H9 (cell line): ENCODE data around the gene TLX2. TPM values are rescaled to one million over a fixed set of nuclear protein-coding genes. Genes with fewer than 3 reads are reported as not detected.

ENCODE experiments used
- DNase-seq: peaks from one replicate; pipeline ENCODE4 v3.0.0-alpha.2; 2017
- H2AFZ ChIP-seq: one replicate; pipeline ENCODE4 v1.6.1; 2013; ENCODE audit warnings: mild to moderate bottlenecking, low read length, control low read depth, moderate library complexity
- H2AK5ac ChIP-seq: 2 replicates; pipeline ENCODE4 v1.6.1; 2013; ENCODE audit warnings: low read length, control low read depth, mixed read lengths; ENCODE audit not compliant: insufficient read length
- H2BK120ac ChIP-seq: one replicate; pipeline ENCODE4 v1.6.1; 2013; ENCODE audit warnings: low read depth, mild to moderate bottlenecking, low read length, control low read depth, inconsistent platforms; ENCODE audit not compliant: poor library complexity, severe bottlenecking
- H2BK12ac ChIP-seq: 2 replicates; pipeline ENCODE4 v1.6.1; 2013; ENCODE audit warnings: low read length, control low read depth, mixed read lengths, low read depth; ENCODE audit not compliant: insufficient read length
- H2BK15ac ChIP-seq: 2 replicates; pipeline ENCODE4 v1.6.1; 2013; ENCODE audit warnings: low read depth, low read length, control low read depth
- H2BK20ac ChIP-seq: one replicate; pipeline ENCODE4 v1.6.1; 2013; ENCODE audit warnings: low read depth, mild to moderate bottlenecking, low read length, control low read depth, inconsistent platforms; ENCODE audit not compliant: poor library complexity, severe bottlenecking
- H2BK5ac ChIP-seq: 2 replicates; pipeline ENCODE4 v1.6.1; 2013; ENCODE audit warnings: low read length, control low read depth, mixed read lengths; ENCODE audit not compliant: insufficient read length
- H3K14ac ChIP-seq: 2 replicates; pipeline ENCODE4 v1.6.1; 2013; ENCODE audit warnings: low read length, control low read depth; ENCODE audit not compliant: insufficient read depth
- H3K18ac ChIP-seq: 2 replicates; pipeline ENCODE4 v1.6.1; 2013; ENCODE audit warnings: low read depth, mild to moderate bottlenecking, mixed read lengths, low read length, control low read depth; ENCODE audit not compliant: insufficient read length
- H3K23ac ChIP-seq: 2 replicates; pipeline ENCODE4 v1.6.1; 2013; ENCODE audit warnings: low read length, control low read depth, mixed read lengths, low read depth; ENCODE audit not compliant: insufficient read length
- H3K23me2 ChIP-seq: 2 replicates; pipeline ENCODE4 v1.6.1; 2013; ENCODE audit warnings: low read depth, mild to moderate bottlenecking, mixed read lengths, low read length, control low read depth; ENCODE audit not compliant: insufficient read length, poor library complexity, severe bottlenecking
- H3K27ac ChIP-seq: 2 replicates; pipeline ENCODE4 v1.5.1; 2013; ENCODE audit warnings: low read length, control low read depth, mixed read lengths, low read depth; ENCODE audit not compliant: insufficient read length
- H3K27me3 ChIP-seq: 2 replicates; pipeline ENCODE4 v1.6.1; 2013; ENCODE audit warnings: low read length, control low read depth, inconsistent platforms; ENCODE audit not compliant: insufficient read depth
- H3K4ac ChIP-seq: 2 replicates; pipeline ENCODE4 v1.6.1; 2013; ENCODE audit warnings: low read depth, mild to moderate bottlenecking, control low read depth, inconsistent platforms, low read length, moderate library complexity
- H3K4me1 ChIP-seq: 2 replicates; pipeline ENCODE4 v1.6.1; 2013; ENCODE audit warnings: low read length, control low read depth, inconsistent platforms; ENCODE audit not compliant: insufficient read depth
- H3K4me2 ChIP-seq: 2 replicates; pipeline ENCODE4 v1.6.1; 2013; ENCODE audit warnings: low read length, control low read depth, mixed read lengths; ENCODE audit not compliant: insufficient read length, insufficient read depth
- H3K56ac ChIP-seq: 2 replicates; pipeline ENCODE4 v1.6.1; 2013; ENCODE audit warnings: low read depth, mild to moderate bottlenecking, mixed read lengths, low read length, control low read depth; ENCODE audit not compliant: insufficient read length
- H3K79me1 ChIP-seq: 2 replicates; pipeline ENCODE4 v1.6.1; 2013; ENCODE audit warnings: low read depth, mild to moderate bottlenecking, moderate library complexity, low read length, control low read depth, inconsistent platforms; ENCODE audit not compliant: insufficient read depth, poor library complexity, severe bottlenecking
- H3K79me2 ChIP-seq: 2 replicates; pipeline ENCODE4 v1.6.1; 2013; ENCODE audit warnings: low read length, control low read depth, inconsistent platforms; ENCODE audit not compliant: insufficient read depth
- H3K9ac ChIP-seq: 2 replicates; pipeline ENCODE4 v1.6.1; 2013; ENCODE audit warnings: low read length, control low read depth, mixed read lengths; ENCODE audit not compliant: insufficient read length; ENCODE audit errors: extremely low read depth
- H3K9me3 ChIP-seq: one replicate; pipeline ENCODE4 v1.6.1; 2013; ENCODE audit warnings: low read depth, low read length, inconsistent platforms; ENCODE audit not compliant: control insufficient read depth
- H3T11ph ChIP-seq: one replicate; pipeline ENCODE4 v1.6.1; 2013; ENCODE audit warnings: mild to moderate bottlenecking, low read length, control low read depth, inconsistent platforms
- H4K20me1 ChIP-seq: one replicate; pipeline ENCODE4 v1.6.1; 2013; ENCODE audit not compliant: control insufficient read depth, insufficient read length, insufficient read depth
- H4K5ac ChIP-seq: 2 replicates; pipeline ENCODE4 v1.6.1; 2013; ENCODE audit warnings: low read depth, mild to moderate bottlenecking, mixed read lengths, low read length, control low read depth; ENCODE audit not compliant: insufficient read length
- H4K8ac ChIP-seq: replicated peaks from 2 replicates; pipeline ENCODE4 v1.6.1; 2013; ENCODE audit warnings: low read length, control low read depth, mixed read lengths, low read depth; ENCODE audit not compliant: insufficient read length
- H4K91ac ChIP-seq: 2 replicates; pipeline ENCODE4 v1.6.1; 2013; ENCODE audit warnings: low read depth, mild to moderate bottlenecking, moderate library complexity, mixed read lengths, low read length, control low read depth; ENCODE audit not compliant: insufficient read length
- H3K27ac Mint-ChIP-seq, 3 experiments: 2 replicates in 2 of 3; 3 replicates in 1 of 3; pipeline ENCODE4 v1.8.0; 2020 to 2021; ENCODE audit warnings: mixed read lengths in 3 of 3, mild to moderate bottlenecking in 1 of 3, moderate library complexity in 1 of 3
- H3K27me3 Mint-ChIP-seq: 2 replicates; pipeline ENCODE4 v1.8.0; 2021; ENCODE audit warnings: low read depth, mild to moderate bottlenecking, moderate library complexity, mixed read lengths
- H3K36me3 Mint-ChIP-seq, 3 experiments: 2 replicates in 2 of 3; 3 replicates in 1 of 3; pipeline ENCODE4 v1.8.0; 2020 to 2021; ENCODE audit warnings: low read depth in 3 of 3, mixed read lengths in 3 of 3; ENCODE audit not compliant: insufficient read depth in 1 of 3
- H3K4me1 Mint-ChIP-seq, 2 experiments: 2 replicates each; pipeline ENCODE4 v1.8.0; 2020; ENCODE audit warnings: mixed read lengths in 2 of 2
- H3K4me3 Mint-ChIP-seq, 2 experiments: 2 replicates in 1 of 2; 3 replicates in 1 of 2; pipeline ENCODE4 v1.8.0; 2020 to 2021; ENCODE audit warnings: mild to moderate bottlenecking in 2 of 2, mixed read lengths in 2 of 2, moderate library complexity in 1 of 2
- H3K9me3 Mint-ChIP-seq, 2 experiments: 2 replicates in 1 of 2; 3 replicates in 1 of 2; pipeline ENCODE4 v1.8.0; 2020; ENCODE audit warnings: mild to moderate bottlenecking in 2 of 2, mixed read lengths in 2 of 2, moderate library complexity in 1 of 2
- WGBS: extraction: QIAGEN DNeasy Blood & Tissue Kit; methylation state at CpG from one replicate; pipeline ENCODE4 v1.1.7; 2013; ENCODE audit warnings: missing lambda C conversion rate, low lambda C conversion rate, mixed read lengths; ENCODE audit not compliant: insufficient read length; ENCODE audit errors: extremely low coverage; 5-methylcytosine and 5-hydroxymethylcytosine counted together
- total RNA-seq: library from RNA; stranded (reverse); gene quantifications from 2 replicates; pipeline ENCODE4 v1.2.1, GENCODE V29; 2021
- TF ChIP-seq, protein P1 (sequence below): fragments of 200-600 bp; sonication (generic); conservative IDR thresholded peaks from 3 replicates; pipeline ENCODE4 v1.8.0; 2021; ENCODE audit warnings: antibody characterized with exemption, mild to moderate bottlenecking

Gene TLX2
- total RNA-seq, 1 experiment from 2014 or later: 0.20 TPM

DNA sequence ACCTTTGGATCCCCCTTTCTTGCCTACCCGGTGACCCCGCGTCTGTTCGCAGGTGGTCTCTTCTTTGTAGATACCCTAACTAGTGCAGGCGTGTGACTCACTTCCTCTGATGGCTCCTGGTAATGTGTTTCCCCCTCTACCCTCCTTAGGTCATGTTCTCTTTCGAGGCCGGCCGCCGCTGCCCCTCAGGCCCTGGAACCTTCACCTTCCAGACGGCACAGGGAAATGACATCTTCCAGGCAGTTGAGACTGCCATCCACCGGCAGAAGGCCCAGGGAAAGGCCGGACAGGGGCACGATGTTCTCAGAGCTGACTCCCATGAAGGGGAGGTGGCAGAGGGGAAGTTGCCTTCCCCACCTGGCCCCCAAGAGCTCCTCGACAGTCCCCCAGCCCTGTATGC lies 41.9 kb downstream of the TLX2 start:
- Histone ChIP-seq H4K5ac (no peak overlapping the region), H3K23ac (no peak overlapping the region), H3K56ac (no peak overlapping the region), H3K79me2 (no peaks in the 10 kb centered on the region), H3K9me3 (no peaks in the 10 kb centered on the region), H2BK5ac (no peak overlapping the region), H2BK15ac (no peak overlapping the region), H3K9ac (no peak overlapping the region), H4K91ac (no peak overlapping the region), H3T11ph (no peak overlapping the region), H3K18ac (no peak overlapping the region), H2BK20ac (no peak overlapping the region), H3K23me2 (peaks cover 20% of the 10 kb centered on the region), H3K14ac (no peak overlapping the region), H2BK120ac (no peak overlapping the region), H2AK5ac (no peak overlapping the region), H3K4me2 (no peak overlapping the region), H3K79me1 (no peaks in the 10 kb centered on the region), H2BK12ac (no peak overlapping the region), H3K27me3 (no peaks in the 10 kb centered on the region; the same call in 1 of the 2 replicates), H3K27ac (no peak overlapping the region), H2AFZ (no peak overlapping the region), H4K20me1 (no peaks in the 10 kb centered on the region), H3K4ac (no peak overlapping the region), H4K8ac (no peak overlapping the region), H3K4me1 (0 out of 2 replicates have a peak, but pooled peaks cover 5% of the 10 kb centered on the region)
- Mint-ChIP-seq H3K36me3 (peaks cover 0 to 23% (median 15%) of the 10 kb centered on the region in 3 experiments; a peak in 6 of 7 replicates), H3K27ac (no peak overlapping the region; a peak in 1 of 7 replicates), H3K27me3 (peaks cover 48% of the 10 kb centered on the region), H3K4me3 (peak overlapping the region; percentile 92 to 93; a peak in 4 of 5 replicates), H3K9me3 (no peaks in the 10 kb centered on the region), H3K4me1 (peaks cover 24 to 30% of the 10 kb centered on the region in 2 experiments)
- DNase-seq: no peak
- WGBS: no CpG with 5 or more reads among the region's 14 CpGs
- TF ChIP-seq, protein P1, sequence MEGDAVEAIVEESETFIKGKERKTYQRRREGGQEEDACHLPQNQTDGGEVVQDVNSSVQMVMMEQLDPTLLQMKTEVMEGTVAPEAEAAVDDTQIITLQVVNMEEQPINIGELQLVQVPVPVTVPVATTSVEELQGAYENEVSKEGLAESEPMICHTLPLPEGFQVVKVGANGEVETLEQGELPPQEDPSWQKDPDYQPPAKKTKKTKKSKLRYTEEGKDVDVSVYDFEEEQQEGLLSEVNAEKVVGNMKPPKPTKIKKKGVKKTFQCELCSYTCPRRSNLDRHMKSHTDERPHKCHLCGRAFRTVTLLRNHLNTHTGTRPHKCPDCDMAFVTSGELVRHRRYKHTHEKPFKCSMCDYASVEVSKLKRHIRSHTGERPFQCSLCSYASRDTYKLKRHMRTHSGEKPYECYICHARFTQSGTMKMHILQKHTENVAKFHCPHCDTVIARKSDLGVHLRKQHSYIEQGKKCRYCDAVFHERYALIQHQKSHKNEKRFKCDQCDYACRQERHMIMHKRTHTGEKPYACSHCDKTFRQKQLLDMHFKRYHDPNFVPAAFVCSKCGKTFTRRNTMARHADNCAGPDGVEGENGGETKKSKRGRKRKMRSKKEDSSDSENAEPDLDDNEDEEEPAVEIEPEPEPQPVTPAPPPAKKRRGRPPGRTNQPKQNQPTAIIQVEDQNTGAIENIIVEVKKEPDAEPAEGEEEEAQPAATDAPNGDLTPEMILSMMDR: no peak
